Amniotic epithelial cell (primary cell): ENCODE results near the gene BFAR.
"Not testable (repeated sequence)": the region's sequence is repeated elsewhere in the genome, so short reads cannot be mapped to it uniquely, and the experiment has no call there.

Experiments
- DNase-seq: peaks from one replicate; pipeline ENCODE4 v3.0.0-alpha.2; 2010; ENCODE audit warnings: low read depth

The BFAR gene

DNA sequence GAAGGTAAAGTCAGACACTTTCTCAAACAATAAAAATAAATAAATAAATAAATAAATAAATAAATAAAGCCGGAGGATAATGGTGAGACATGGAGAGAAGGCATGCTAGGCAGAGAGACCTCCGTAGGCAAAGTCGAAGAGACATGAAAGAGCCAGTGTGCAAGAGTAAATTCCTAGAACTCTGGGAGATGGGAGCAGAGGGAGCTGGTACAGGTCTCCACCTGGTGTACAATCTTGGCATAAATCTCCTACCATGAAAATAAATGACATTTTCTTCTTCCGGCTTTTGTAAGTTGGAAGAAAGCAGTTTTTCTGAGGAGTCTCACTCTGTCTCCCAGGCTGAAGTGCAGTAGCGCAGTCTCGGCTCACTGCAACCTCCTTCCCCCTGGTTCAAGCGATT is 69.1 kb downstream of the BFAR start:
- not testable (repeated sequence) for DNase-seq

DNA sequence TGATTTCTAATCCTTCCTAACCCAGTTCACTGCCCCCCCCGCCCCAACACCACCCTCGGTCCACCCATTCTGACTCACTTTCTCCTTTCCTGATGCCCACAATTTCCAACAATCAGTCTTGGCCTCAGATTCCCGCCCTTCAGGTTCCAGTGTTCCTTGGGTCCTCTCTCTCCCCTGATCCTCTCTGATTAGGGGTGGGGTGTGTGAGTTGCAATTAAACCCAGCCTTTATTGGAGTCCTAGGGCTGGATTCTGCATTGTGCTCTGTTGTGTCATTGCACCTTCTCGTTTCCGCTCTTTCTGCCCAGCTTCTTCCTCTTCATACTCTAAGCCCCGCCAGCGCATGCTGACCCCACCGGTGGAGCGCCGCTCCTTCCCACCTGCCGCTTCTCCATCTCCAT is 69.9 kb downstream of the BFAR start:
- DNase-seq = not testable (repeated sequence)

DNA sequence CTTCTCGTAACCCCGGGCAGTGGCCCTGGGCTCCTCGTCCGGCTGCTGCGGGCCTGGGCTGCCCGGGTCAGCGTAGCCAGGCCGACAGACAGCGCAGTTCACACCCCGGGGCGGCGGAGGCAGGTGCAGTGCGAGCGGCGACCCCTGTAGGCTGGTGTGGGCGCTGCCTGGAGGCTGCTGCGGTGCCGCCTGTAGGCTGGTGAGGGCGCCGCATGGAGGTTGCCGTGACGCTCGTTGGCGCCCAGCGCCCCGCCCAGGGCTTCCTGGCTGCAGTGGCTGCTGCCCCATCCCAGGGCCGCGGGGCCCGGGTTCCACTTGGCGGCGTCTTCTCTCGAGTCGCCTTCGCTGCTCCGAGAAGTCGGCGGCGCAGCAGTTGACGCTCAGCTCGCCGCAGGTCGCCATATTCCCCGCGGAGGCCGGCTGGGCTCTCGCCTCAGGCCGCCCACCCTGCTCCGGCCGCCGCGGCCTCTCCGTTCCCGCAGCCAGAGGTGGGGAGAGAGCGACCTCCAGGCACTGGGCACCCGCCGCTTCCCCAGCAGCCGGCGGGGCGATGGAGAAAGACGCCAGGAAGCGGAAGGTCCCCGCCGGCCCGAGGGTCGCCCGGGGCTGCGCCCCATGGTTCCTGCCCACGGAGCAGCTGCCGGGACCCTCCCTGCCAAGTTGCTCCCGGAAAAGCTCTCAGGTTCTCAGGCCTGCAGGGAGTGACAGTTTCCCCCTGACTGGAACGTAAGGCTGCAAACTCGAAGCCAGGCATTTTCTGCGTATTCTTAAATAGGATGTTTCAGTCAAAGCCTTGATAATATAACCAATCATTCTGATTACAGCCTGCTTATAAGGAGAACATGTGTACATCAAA is 70.6 kb downstream of the BFAR start, which contains the start of gene NPIPA3:
TSS of gene NPIPA3 (plus strand) at position 256 of the 856 bp plus-strand sequence. CDS start 5,533 bp downstream, outside the sequence.
- not testable (repeated sequence) for DNase-seq
